8988T (cell line): ENCODE data around the gene DEDD2.

Source experiments
- DNase-seq: peaks from one replicate; pipeline ENCODE4 v3.0.0; 2011

DEDD2 gene

GRCh38 chr19:42168206-42168605 is 49.3 kb downstream of the DEDD2 start:
- no peak for DNase-seq

GRCh38 chr19:42166316-42166715 is 51.2 kb downstream of the DEDD2 start:
- DNase-seq, result no peak

GRCh38 chr19:42165146-42165545 is 52.3 kb downstream of the DEDD2 start:
- no peak for DNase-seq

GRCh38 chr19:42161616-42162263 is 55.7 kb downstream of the DEDD2 start:
- no peak for DNase-seq

- no peak for DNase-seq
These were observed 57.5 kb downstream of the DEDD2 start for GRCh38 chr19:42159942-42160341.

- no peak for DNase-seq
These were observed 58.6 kb downstream of the DEDD2 start for GRCh38 chr19:42158926-42159325.

GRCh38 chr19:42156571-42156970 is 60.9 kb downstream of the DEDD2 start:
- DNase-seq, result no peak

GRCh38 chr19:42155796-42156195 is 61.7 kb downstream of the DEDD2 start:
- DNase-seq, result no peak

- DNase-seq, result no peak
These were observed 62.8 kb downstream of the DEDD2 start for GRCh38 chr19:42154471-42155323.

- no peak for DNase-seq
These were observed 63.6 kb downstream of the DEDD2 start for GRCh38 chr19:42153672-42154433.

GRCh38 chr19:42152910-42153671 is 64.4 kb downstream of the DEDD2 start:
- no peak for DNase-seq

- DNase-seq, result no peak
These were observed 65.4 kb downstream of the DEDD2 start for GRCh38 chr19:42151782-42152684.

GRCh38 chr19:42150911-42151361 is 66.5 kb downstream of the DEDD2 start:
- DNase-seq, result no peak

GRCh38 chr19:42150364-42150763 is 67.1 kb downstream of the DEDD2 start:
- DNase-seq, result no peak

GRCh38 chr19:42149447-42150202 is 67.9 kb downstream of the DEDD2 start:
- no peak for DNase-seq
